ENCODE measurements around the gene USP37. TPM values are rescaled to one million over a fixed set of nuclear protein-coding genes. Genes with fewer than 3 reads are reported as not detected.

The USP37 gene
- total RNA-seq, 4 donors from 2014 or later: 6.7 to 15.0 (median 8.5) TPM

GRCh38 chr2:218471982-218472381 lies 96.2 kb downstream of the USP37 start:
- Histone ChIP-seq H3K4me1 (peaks cover 0 to 18% (median 10%) of the 10 kb centered on the region in 4 donors), H3K4me3 (no peak overlapping the region), H3K9me3 (no peaks in the 10 kb centered on the region), H3K36me3 (peaks cover 0 to 58% (median 22%) of the 10 kb centered on the region in 4 donors), H3K27me3 (no peaks in the 10 kb centered on the region), H3K27ac (replicated peaks in 1 of 4) (no peak overlapping the region)
- WGBS: 82% methylated on average over 5 of the region's 5 CpGs
- intact Hi-C loops (cut with DNase I): loop anchor here (10.0 kb wide), 1 partner anchor 287 kb away; no protein-coding TSS in a partner anchor
- TF ChIP-seq POLR2A (IDR thresholded peaks at IDR 0.05; ENCODE audit: low read depth) (no peak), EP300 (IDR thresholded peaks at IDR 0.05) (no peak), POLR2AphosphoS5 (IDR thresholded peaks at IDR 0.05) (no peak), CTCF (IDR thresholded peaks at IDR 0.05) (no peak)
- DNase-seq (ENCODE audit: extremely low spot score): peak; percentile 79

DNA sequence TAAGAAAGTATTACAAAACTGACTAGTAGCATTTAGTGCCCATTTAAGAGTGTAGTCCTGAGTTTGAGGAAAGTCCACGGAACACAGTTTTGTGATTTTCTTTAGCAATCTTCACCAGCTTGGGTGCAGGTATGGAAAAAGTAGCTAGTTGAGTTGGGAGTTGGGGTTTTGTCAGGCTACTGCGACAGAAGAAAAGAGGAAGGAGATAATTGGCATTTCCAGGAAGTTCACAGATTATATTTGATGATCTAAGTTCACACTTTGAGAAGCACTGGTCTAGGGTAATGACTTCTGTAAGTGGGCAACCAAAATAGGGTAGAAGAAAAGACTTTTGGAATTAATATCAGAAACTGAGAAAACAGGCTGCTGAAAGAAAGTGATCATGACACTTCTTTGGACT lies 97.1 kb downstream of the USP37 start:
- H3K4me1 ChIP-seq: peaks cover 0 to 11% (median 4%) of the 10 kb centered on the region in 4 donors
- TF ChIP-seq POLR2A (IDR thresholded peaks at IDR 0.05; ENCODE audit: low read depth): no peak
- TF ChIP-seq EP300 (IDR thresholded peaks at IDR 0.05): no peak
- TF ChIP-seq CTCF (IDR thresholded peaks at IDR 0.05): no peak
- no peak for TF ChIP-seq POLR2AphosphoS5 (IDR thresholded peaks at IDR 0.05)
- peaks cover 0 to 51% (median 24%) of the 10 kb centered on the region in 4 donors for H3K36me3 ChIP-seq
- intact Hi-C loops (cut with DNase I): loop anchor here (10.0 kb wide), 1 partner anchor 286 kb away; no protein-coding TSS in a partner anchor
- 89% methylated on average over 2 of the region's 2 CpGs for WGBS
- no peak overlapping the region for H3K4me3 ChIP-seq
- no peak for DNase-seq (ENCODE audit: extremely low spot score)
- H3K27me3 ChIP-seq: no peaks in the 10 kb centered on the region
- H3K9me3 ChIP-seq: no peaks in the 10 kb centered on the region
- no peak overlapping the region for H3K27ac ChIP-seq (replicated peaks in 1 of 4)

DNA sequence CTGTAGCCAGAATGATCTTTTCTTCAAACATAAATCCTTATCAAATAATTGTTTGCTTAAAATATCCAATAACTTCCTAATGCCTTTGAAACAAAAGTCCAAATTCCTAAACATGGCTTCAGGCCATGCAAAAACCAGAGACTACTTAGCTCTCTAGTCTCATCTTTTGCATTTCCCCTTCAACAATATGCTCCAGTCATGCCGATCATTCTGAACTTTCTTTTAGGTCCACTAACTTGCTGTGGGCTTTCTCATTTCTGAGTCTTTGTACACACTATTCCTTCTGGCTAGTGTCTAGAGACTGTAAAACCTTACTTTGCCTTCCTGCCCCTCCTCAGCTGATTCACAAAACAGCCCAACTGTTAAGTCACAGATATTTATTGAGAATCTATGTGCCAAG lies 97.7 kb downstream of the USP37 start:
- TF ChIP-seq POLR2AphosphoS5 (IDR thresholded peaks at IDR 0.05) (no peak), CTCF (IDR thresholded peaks at IDR 0.05) (no peak), POLR2A (IDR thresholded peaks at IDR 0.05; ENCODE audit: low read depth) (no peak), EP300 (IDR thresholded peaks at IDR 0.05) (no peak)
- Histone ChIP-seq H3K4me3 (no peak overlapping the region), H3K27ac (replicated peaks in 1 of 4) (peak overlapping the region in 1 of 4 donors; percentile 3), H3K36me3 (peaks cover 0 to 47% (median 25%) of the 10 kb centered on the region in 4 donors), H3K27me3 (no peaks in the 10 kb centered on the region), H3K4me1 (peaks cover 0 to 8% (median 3%) of the 10 kb centered on the region in 4 donors), H3K9me3 (no peaks in the 10 kb centered on the region)
- WGBS: 7% methylated on average over 1 of the region's 1 CpG
- DNase-seq (ENCODE audit: extremely low spot score): peak; percentile 86
- intact Hi-C loops (cut with DNase I): loop anchor here (10.0 kb wide), 1 partner anchor 286 kb away; no protein-coding TSS in a partner anchor

GRCh38 chr2:218465987-218466633 lies 102.0 kb downstream of the USP37 start:
- 33% methylated on average over 3 of the region's 3 CpGs for WGBS
- Histone ChIP-seq H3K27ac (replicated peaks in 1 of 4) (no peak overlapping the region), H3K9me3 (no peaks in the 10 kb centered on the region), H3K4me1 (peaks cover 0 to 6% (median 2%) of the 10 kb centered on the region in 4 donors), H3K36me3 (peaks cover 0 to 56% (median 37%) of the 10 kb centered on the region in 4 donors), H3K4me3 (no peak overlapping the region), H3K27me3 (no peaks in the 10 kb centered on the region)
- TF ChIP-seq CTCF (IDR thresholded peaks at IDR 0.05) (peak; percentile 48 to 54 (median 51)), POLR2AphosphoS5 (IDR thresholded peaks at IDR 0.05) (no peak)
- DNase-seq (ENCODE audit: extremely low spot score): peak; percentile 2
- intact Hi-C loops (cut with DNase I): loop anchor here (5.0 kb wide), 2 partner anchors 59 to 164 kb away; no protein-coding TSS in a partner anchor

Data from esophagus muscularis mucosa (tissue), 4 donors.